Measurements from ENCODE around the gene RAVER2.

GRCh38 chr1:64790832-64791487 lies 46.1 kb downstream of the RAVER2 start:
- TF ChIP-seq, protein P1, sequence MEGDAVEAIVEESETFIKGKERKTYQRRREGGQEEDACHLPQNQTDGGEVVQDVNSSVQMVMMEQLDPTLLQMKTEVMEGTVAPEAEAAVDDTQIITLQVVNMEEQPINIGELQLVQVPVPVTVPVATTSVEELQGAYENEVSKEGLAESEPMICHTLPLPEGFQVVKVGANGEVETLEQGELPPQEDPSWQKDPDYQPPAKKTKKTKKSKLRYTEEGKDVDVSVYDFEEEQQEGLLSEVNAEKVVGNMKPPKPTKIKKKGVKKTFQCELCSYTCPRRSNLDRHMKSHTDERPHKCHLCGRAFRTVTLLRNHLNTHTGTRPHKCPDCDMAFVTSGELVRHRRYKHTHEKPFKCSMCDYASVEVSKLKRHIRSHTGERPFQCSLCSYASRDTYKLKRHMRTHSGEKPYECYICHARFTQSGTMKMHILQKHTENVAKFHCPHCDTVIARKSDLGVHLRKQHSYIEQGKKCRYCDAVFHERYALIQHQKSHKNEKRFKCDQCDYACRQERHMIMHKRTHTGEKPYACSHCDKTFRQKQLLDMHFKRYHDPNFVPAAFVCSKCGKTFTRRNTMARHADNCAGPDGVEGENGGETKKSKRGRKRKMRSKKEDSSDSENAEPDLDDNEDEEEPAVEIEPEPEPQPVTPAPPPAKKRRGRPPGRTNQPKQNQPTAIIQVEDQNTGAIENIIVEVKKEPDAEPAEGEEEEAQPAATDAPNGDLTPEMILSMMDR (IDR thresholded peaks at IDR 0.05 in 2 of 3, conservative IDR thresholded peaks at IDR 0.05 in 1 of 3; ENCODE audit: control insufficient read depth in 2 of 3, extremely low read depth in 1 of 3, insufficient read depth in 1 of 3, low read depth in 3 of 3, low read length in 3 of 3): no peak
- no peak for TF ChIP-seq NR2F1 (conservative IDR thresholded peaks at IDR 0.05)

All from GM12878 (cell line).